Erythroblast (primary cell): Measurements from ENCODE around the gene ST14.

Experiments
- GATA1 ChIP-seq: IDR thresholded peaks from 2 replicates; pipeline ENCODE4 v1.6.1; 2011; ENCODE audit warnings: low read depth, mild to moderate bottlenecking, control low read depth, low read length, moderate library complexity
- POLR2A ChIP-seq: IDR thresholded peaks from 2 replicates; pipeline ENCODE4 v1.6.1; 2011; ENCODE audit warnings: mild to moderate bottlenecking, low read length

DNA sequence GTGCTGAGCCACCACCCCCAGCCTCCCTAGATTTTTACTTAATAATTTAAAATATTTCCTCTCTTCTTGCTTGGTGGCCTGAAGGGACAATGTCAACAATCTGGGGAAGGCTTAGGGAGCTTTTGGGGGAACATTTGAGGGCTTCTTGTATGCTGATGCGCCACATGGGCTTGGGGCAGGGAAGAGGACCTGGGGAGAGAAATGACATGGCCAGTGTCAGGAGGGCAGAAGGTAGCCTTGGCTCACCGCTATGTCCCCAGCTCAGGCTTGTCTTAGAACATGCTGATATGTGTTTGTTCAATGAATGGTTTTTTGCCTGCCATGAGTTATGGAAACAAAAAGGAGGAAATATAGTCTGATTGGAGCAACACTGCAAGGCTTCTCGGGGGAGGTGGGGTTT, 51.6 kb downstream of the ST14 start:
- TF ChIP-seq POLR2A, result no peak
- TF ChIP-seq GATA1, result no peak
